Transverse colon (tissue), 4 donors: ENCODE measurements around the gene DTX3.

ENCODE experiments used
- EP300 ChIP-seq: sonication (generic); formaldehyde crosslinking; IDR thresholded peaks from one replicate; pipeline ENCODE4 v1.6.1; 2017; ENCODE audit warnings: antibody characterized with exemption, low read depth
- POLR2A ChIP-seq: fragments of 450-650 bp; IDR thresholded peaks from one replicate; pipeline ENCODE4 v1.6.1; 2016; ENCODE audit warnings: antibody characterized with exemption, mild to moderate bottlenecking, moderate library complexity
- POLR2AphosphoS5 ChIP-seq, 3 donors: sonication (generic); formaldehyde crosslinking; IDR thresholded peaks; one replicate each; pipeline ENCODE4 v1.6.1; 2016; ENCODE audit warnings: antibody characterized with exemption in 3 of 3
- TF ChIP-seq, protein P1 (sequence below), 5 experiments: fragments of 200-600 bp in 3 of 5; fragments of 450-650 bp in 2 of 5; sonication (generic) in 3 of 5; IDR thresholded peaks; 1 replicate in 2 of 5; 2 replicates in 3 of 5; pipeline ENCODE4 v1.5.1; 2016 to 2017; ENCODE audit warnings: antibody characterized with exemption in 5 of 5, inconsistent platforms in 3 of 5, mild to moderate bottlenecking in 2 of 5, moderate library complexity in 1 of 5

DNA sequence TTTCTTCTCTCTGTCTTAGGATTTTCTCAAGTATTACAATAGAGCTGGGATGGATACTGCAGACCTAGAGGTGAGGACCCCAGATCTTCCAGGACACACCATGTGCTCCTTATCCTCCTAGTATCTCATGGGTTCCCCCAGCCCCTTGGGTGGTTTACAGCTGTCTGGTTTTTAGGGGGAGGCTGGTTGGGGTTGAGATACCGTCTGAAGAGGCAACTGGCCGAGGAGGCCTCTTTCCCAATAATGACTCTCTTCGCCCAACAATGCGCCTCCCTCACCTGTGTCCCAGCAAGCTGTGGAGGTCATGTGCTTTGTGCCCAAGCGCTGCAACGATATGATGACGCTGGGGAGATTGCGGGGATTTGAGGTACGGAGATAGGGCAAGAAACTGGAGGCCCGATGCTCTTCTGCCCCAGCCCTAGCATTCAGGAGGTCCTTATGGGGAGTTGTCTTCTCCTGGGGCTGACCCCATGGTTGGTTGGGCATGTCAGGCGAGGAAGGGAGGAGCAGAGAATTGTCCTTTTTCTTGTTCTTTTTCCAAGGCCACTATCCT lies 10.4 kb downstream of the DTX3 start:
- TF ChIP-seq, protein P1, sequence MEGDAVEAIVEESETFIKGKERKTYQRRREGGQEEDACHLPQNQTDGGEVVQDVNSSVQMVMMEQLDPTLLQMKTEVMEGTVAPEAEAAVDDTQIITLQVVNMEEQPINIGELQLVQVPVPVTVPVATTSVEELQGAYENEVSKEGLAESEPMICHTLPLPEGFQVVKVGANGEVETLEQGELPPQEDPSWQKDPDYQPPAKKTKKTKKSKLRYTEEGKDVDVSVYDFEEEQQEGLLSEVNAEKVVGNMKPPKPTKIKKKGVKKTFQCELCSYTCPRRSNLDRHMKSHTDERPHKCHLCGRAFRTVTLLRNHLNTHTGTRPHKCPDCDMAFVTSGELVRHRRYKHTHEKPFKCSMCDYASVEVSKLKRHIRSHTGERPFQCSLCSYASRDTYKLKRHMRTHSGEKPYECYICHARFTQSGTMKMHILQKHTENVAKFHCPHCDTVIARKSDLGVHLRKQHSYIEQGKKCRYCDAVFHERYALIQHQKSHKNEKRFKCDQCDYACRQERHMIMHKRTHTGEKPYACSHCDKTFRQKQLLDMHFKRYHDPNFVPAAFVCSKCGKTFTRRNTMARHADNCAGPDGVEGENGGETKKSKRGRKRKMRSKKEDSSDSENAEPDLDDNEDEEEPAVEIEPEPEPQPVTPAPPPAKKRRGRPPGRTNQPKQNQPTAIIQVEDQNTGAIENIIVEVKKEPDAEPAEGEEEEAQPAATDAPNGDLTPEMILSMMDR (IDR thresholded peaks at IDR 0.05) = no peak
- no peak for TF ChIP-seq EP300
- TF ChIP-seq POLR2A = no peak
- TF ChIP-seq POLR2AphosphoS5 (IDR thresholded peaks at IDR 0.05) = no peak
